Liver (tissue), 9 donors: Measurements from ENCODE around the gene YAF2. TPM values are rescaled to one million over a fixed set of nuclear protein-coding genes. Genes with fewer than 3 reads are reported as not detected.

Experiments
- DNase-seq: peaks from one replicate; pipeline ENCODE4 v3.0.0-alpha.2; 2017; ENCODE audit warnings: low spot score
- H3K27ac ChIP-seq, 2 donors: one replicate each; pipeline ENCODE4 v1.7.0; 2013; ENCODE audit warnings: inconsistent platforms in 2 of 2, low read length in 2 of 2, control low read depth in 1 of 2, low read depth in 1 of 2, mild to moderate bottlenecking in 1 of 2
- H3K27me3 ChIP-seq, 4 donors: one replicate each; pipeline versions ENCODE4 v1.6.1 to v1.7.0; 2013; ENCODE audit warnings: low read length in 3 of 4, inconsistent platforms in 1 of 4, mild to moderate bottlenecking in 1 of 4, moderate library complexity in 1 of 4; ENCODE audit not compliant: control insufficient read depth in 4 of 4, insufficient read depth in 4 of 4
- H3K36me3 ChIP-seq, 4 donors: one replicate each; pipeline versions ENCODE4 v1.6.1 to v1.7.0; 2013; ENCODE audit warnings: low read length in 3 of 4, mild to moderate bottlenecking in 3 of 4, low read depth in 1 of 4, moderate library complexity in 1 of 4; ENCODE audit not compliant: control insufficient read depth in 4 of 4, insufficient read depth in 3 of 4
- H3K4me1 ChIP-seq, 4 donors: one replicate each; pipeline versions ENCODE4 v1.6.1 to v1.7.0; 2013; ENCODE audit warnings: low read length in 3 of 4, mild to moderate bottlenecking in 3 of 4, moderate library complexity in 1 of 4; ENCODE audit not compliant: control insufficient read depth in 4 of 4, insufficient read depth in 4 of 4
- H3K4me3 ChIP-seq, 3 donors: one replicate each; pipeline versions ENCODE4 v1.6.1 to v1.7.0; 2013; ENCODE audit warnings: low read length in 3 of 3, control low read depth in 1 of 3, low read depth in 1 of 3, mild to moderate bottlenecking in 1 of 3
- H3K9ac ChIP-seq, 2 donors: one replicate each; pipeline ENCODE4 v1.7.0; 2013; ENCODE audit warnings: low read length in 2 of 2, mild to moderate bottlenecking in 2 of 2, moderate library complexity in 2 of 2, control low read depth in 1 of 2, low read depth in 1 of 2
- H3K9me3 ChIP-seq, 4 donors: one replicate each; pipeline versions ENCODE4 v1.6.1 to v1.7.0; 2013; ENCODE audit warnings: low read length in 3 of 4; ENCODE audit not compliant: control insufficient read depth in 4 of 4
- EGR1 ChIP-seq, 2 donors: IDR thresholded peaks; 2 replicates each; pipeline ENCODE4 v1.6.1; 2016 to 2018; ENCODE audit warnings: antibody characterized with exemption in 2 of 2, low read depth in 2 of 2
- GABPA ChIP-seq, 2 donors: IDR thresholded peaks in 1 of 2; conservative IDR thresholded peaks in 1 of 2; 2 replicates each; pipeline ENCODE4 v1.6.1; 2016; ENCODE audit warnings: antibody characterized with exemption in 2 of 2, mild to moderate bottlenecking in 1 of 2, moderate library complexity in 1 of 2
- HNF4A ChIP-seq, 2 donors: conservative IDR thresholded peaks; 2 replicates each; pipeline ENCODE4 v1.6.1; 2016; ENCODE audit warnings: antibody characterized with exemption in 2 of 2, mild to moderate bottlenecking in 2 of 2
- JUND ChIP-seq, 2 donors: IDR thresholded peaks; 2 replicates each; pipeline ENCODE4 v1.6.1; 2016; ENCODE audit warnings: antibody characterized with exemption in 2 of 2
- MAX ChIP-seq: IDR thresholded peaks from 2 replicates; pipeline ENCODE4 v1.6.1; 2016; ENCODE audit warnings: antibody characterized with exemption
- NR2F2 ChIP-seq: IDR thresholded peaks from 2 replicates; pipeline ENCODE4 v1.6.1; 2016; ENCODE audit warnings: antibody characterized with exemption
- RAD21 ChIP-seq, 2 donors: IDR thresholded peaks; 2 replicates each; pipeline ENCODE4 v1.6.1; 2016; ENCODE audit warnings: antibody characterized with exemption in 2 of 2, mild to moderate bottlenecking in 2 of 2
- TAF1 ChIP-seq: conservative IDR thresholded peaks from 2 replicates; pipeline ENCODE4 v1.6.1; 2016; ENCODE audit warnings: antibody characterized with exemption, mild to moderate bottlenecking
- YY1 ChIP-seq: IDR thresholded peaks from 2 replicates; pipeline ENCODE4 v1.6.1; 2016; ENCODE audit warnings: antibody characterized with exemption, mild to moderate bottlenecking
- ZBTB33 ChIP-seq: IDR thresholded peaks from 2 replicates; pipeline ENCODE4 v1.6.1; 2016; ENCODE audit warnings: antibody characterized with exemption
- WGBS: extraction: QIAGEN DNeasy Blood & Tissue Kit; methylation state at CpG from one replicate; pipeline ENCODE4 v1.1.7; 2013; 5-methylcytosine and 5-hydroxymethylcytosine counted together
- polyA plus RNA-seq, 2 donors: library from polyadenylated mRNA; stranded (reverse) in 1 of 2; unstranded in 1 of 2; fragments of 200-250 nt in 1 of 2; fragments of >200 nt in 1 of 2; fragmentation: Nextera tagmentation in 1 of 2; extraction: Ambion mirVana in 1 of 2; gene quantifications; one replicate each; pipeline versions ENCODE4 v1.2.1 to v1.2.3, GENCODE V29; 2013 to 2015
- total RNA-seq, 2 donors: library from RNA; depleted of rRNA; stranded (reverse); fragments of >200 nt; gene quantifications; one replicate each; pipeline ENCODE4 v1.2.3, GENCODE V29; 2014
- TF ChIP-seq, protein P1 (sequence below): fragments of 150-350 bp; IDR thresholded peaks from 2 replicates; pipeline ENCODE4 v1.5.1; 2017; ENCODE audit warnings: improper control_type of control experiment, low read depth, low read length; ENCODE audit not compliant: missing input control
- TF ChIP-seq, protein P2 (sequence below): IDR thresholded peaks from 2 replicates; pipeline ENCODE4 v1.6.1; 2016; ENCODE audit warnings: antibody characterized with exemption
- TF ChIP-seq, protein P3 (sequence below): IDR thresholded peaks from 2 replicates; pipeline ENCODE4 v1.6.1; 2016; ENCODE audit warnings: antibody characterized with exemption, mild to moderate bottlenecking
- donor health status: healthy.
- donor health status: healthy.
- donor health status: healthy.
- donor health status: healthy.
- donor health status: healthy.

YAF2 gene
- total and polyA plus RNA-seq, 4 donors = 7.3 to 22.9 (median 16.2) TPM

DNA sequence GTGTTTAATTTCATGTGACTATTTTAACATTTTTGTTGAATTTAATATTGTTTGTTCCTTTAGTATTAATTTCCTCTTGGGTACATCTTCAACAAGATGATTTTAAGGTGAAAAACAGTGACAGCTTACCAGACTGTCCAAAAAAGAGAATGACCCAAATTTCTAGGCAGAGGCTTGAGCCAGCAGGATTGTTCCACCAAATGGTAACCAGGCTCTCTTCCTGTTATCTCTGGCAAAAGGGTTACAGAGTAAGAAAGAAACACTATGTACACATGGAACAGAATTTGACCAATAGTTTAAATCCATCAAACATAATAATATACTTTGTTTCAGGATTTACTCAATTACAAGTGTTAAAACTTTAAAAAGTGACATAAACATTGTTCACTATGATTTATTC lies 39.0 kb downstream of the YAF2 start:
- no peak for DNase-seq
- Histone ChIP-seq H3K27me3 (no peaks in the 10 kb centered on the region), H3K9me3 (no peaks in the 10 kb centered on the region), H3K9ac (no peak overlapping the region), H3K4me1 (no peaks in the 10 kb centered on the region), H3K4me3 (no peak overlapping the region), H3K27ac (no peak overlapping the region), H3K36me3 (peaks cover 1 to 12% (median 5%) of the 10 kb centered on the region in 4 donors)
- TF ChIP-seq YY1 (no peak), HNF4A (conservative IDR thresholded peaks at IDR 0.05) (no peak), ZBTB33 (no peak), JUND (IDR thresholded peaks at IDR 0.05) (no peak), EGR1 (IDR thresholded peaks at IDR 0.05; ENCODE audit: low read depth in 2 of 2) (no peak), RAD21 (IDR thresholded peaks at IDR 0.05) (no peak), NR2F2 (no peak), MAX (no peak), GABPA (IDR thresholded peaks at IDR 0.05 in 1 of 2, conservative IDR thresholded peaks at IDR 0.05 in 1 of 2) (no peak), TAF1 (no peak)
- TF ChIP-seq, protein P1, sequence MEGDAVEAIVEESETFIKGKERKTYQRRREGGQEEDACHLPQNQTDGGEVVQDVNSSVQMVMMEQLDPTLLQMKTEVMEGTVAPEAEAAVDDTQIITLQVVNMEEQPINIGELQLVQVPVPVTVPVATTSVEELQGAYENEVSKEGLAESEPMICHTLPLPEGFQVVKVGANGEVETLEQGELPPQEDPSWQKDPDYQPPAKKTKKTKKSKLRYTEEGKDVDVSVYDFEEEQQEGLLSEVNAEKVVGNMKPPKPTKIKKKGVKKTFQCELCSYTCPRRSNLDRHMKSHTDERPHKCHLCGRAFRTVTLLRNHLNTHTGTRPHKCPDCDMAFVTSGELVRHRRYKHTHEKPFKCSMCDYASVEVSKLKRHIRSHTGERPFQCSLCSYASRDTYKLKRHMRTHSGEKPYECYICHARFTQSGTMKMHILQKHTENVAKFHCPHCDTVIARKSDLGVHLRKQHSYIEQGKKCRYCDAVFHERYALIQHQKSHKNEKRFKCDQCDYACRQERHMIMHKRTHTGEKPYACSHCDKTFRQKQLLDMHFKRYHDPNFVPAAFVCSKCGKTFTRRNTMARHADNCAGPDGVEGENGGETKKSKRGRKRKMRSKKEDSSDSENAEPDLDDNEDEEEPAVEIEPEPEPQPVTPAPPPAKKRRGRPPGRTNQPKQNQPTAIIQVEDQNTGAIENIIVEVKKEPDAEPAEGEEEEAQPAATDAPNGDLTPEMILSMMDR = no peak
- TF ChIP-seq, protein P2, sequence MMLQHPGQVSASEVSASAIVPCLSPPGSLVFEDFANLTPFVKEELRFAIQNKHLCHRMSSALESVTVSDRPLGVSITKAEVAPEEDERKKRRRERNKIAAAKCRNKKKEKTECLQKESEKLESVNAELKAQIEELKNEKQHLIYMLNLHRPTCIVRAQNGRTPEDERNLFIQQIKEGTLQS = no peak
- TF ChIP-seq, protein P3, sequence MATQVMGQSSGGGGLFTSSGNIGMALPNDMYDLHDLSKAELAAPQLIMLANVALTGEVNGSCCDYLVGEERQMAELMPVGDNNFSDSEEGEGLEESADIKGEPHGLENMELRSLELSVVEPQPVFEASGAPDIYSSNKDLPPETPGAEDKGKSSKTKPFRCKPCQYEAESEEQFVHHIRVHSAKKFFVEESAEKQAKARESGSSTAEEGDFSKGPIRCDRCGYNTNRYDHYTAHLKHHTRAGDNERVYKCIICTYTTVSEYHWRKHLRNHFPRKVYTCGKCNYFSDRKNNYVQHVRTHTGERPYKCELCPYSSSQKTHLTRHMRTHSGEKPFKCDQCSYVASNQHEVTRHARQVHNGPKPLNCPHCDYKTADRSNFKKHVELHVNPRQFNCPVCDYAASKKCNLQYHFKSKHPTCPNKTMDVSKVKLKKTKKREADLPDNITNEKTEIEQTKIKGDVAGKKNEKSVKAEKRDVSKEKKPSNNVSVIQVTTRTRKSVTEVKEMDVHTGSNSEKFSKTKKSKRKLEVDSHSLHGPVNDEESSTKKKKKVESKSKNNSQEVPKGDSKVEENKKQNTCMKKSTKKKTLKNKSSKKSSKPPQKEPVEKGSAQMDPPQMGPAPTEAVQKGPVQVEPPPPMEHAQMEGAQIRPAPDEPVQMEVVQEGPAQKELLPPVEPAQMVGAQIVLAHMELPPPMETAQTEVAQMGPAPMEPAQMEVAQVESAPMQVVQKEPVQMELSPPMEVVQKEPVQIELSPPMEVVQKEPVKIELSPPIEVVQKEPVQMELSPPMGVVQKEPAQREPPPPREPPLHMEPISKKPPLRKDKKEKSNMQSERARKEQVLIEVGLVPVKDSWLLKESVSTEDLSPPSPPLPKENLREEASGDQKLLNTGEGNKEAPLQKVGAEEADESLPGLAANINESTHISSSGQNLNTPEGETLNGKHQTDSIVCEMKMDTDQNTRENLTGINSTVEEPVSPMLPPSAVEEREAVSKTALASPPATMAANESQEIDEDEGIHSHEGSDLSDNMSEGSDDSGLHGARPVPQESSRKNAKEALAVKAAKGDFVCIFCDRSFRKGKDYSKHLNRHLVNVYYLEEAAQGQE = no peak

DNA sequence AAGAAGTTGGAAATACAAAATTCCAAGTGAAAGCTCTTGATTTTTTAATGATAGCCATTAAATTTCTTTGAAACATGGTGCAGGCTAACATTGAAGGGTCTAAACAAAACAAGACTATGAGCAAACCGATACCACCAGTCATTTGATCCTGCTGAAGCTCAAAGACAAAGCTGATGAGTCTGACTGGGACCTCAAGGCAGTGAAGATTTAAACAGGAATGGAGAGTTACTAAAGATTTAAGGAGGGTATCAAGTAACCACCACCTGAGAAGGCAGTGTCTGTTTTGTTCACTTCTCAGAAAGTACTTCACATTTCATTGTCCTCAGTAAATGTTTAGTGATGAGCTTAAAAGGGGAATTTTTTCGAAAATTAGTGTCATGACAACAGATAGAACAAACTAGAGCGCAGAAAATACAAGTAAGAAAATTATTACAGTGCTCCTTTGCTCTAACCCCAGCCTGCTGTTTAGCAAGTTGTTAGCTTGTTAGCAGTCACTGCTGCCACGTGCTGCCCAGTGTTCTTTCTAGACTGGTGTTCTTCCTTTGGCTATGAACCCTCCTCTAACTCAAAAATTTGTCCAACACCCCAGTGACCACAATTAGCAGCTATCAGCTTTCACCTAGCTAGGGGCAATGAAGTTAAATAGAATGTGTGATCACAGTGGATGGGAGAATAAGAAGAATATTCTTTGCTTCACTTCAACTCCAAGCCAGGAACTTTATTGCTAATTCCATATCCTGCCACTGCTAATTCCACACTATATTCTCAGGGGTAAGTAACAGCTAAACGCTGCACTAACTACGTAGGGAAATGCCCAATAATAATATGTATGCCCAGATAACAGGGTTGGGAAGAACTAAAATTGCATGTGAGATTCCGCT lies 41.1 kb downstream of the YAF2 start:
- no peak overlapping the region for H3K4me3 ChIP-seq
- no peak for DNase-seq

More for the DNA sequence above, 41.1 kb downstream of the YAF2 start:
- Histone ChIP-seq H3K4me1 (no peaks in the 10 kb centered on the region), H3K9me3 (no peaks in the 10 kb centered on the region), H3K27ac (no peak overlapping the region), H3K27me3 (no peaks in the 10 kb centered on the region), H3K36me3 (peaks cover 1 to 14% (median 5%) of the 10 kb centered on the region in 4 donors), H3K9ac (no peak overlapping the region)
- TF ChIP-seq, protein P2 = no peak
- TF ChIP-seq ZBTB33 = no peak
- TF ChIP-seq EGR1 (IDR thresholded peaks at IDR 0.05; ENCODE audit: low read depth in 2 of 2) = no peak
- TF ChIP-seq, protein P3 = no peak
- TF ChIP-seq GABPA (IDR thresholded peaks at IDR 0.05 in 1 of 2, conservative IDR thresholded peaks at IDR 0.05 in 1 of 2) = no peak
- WGBS = 94% methylated on average over 7 of the region's 7 CpGs
